AG04449 (cell line): ENCODE data around the gene CALN1.
"Not testable (repeated sequence)": the region's sequence is repeated elsewhere in the genome, so short reads cannot be mapped to it uniquely, and the experiment has no call there.

Source experiments
- CTCF ChIA-PET: fragments of 350-600 bp; formaldehyde crosslinking; extraction: SDS; loops from one replicate; lab custom pipeline; 2021; ENCODE audit warnings: antibody characterized with exemption; lab: Yijun Ruan, JAX
- POLR2A ChIA-PET: fragments of 400-600, 350-600 bp; formaldehyde crosslinking; extraction: SDS; loops from one replicate; lab custom pipeline; 2020; ENCODE audit warnings: antibody characterized with exemption, inconsistent platforms; lab: Yijun Ruan, JAX
- DNase-seq: peaks from one replicate; pipeline ENCODE4 v3.0.0-alpha.2; 2010; ENCODE audit warnings: low read depth, low spot score
- H3K4me3 ChIP-seq: 2 replicates; pipeline ENCODE4 v1.5.1; 2011; ENCODE audit warnings: low read depth, mild to moderate bottlenecking, control low read depth, low read length
- CTCF ChIP-seq: IDR thresholded peaks from one replicate; pipeline ENCODE4 v1.5.1; 2011; ENCODE audit warnings: mild to moderate bottlenecking, moderate library complexity, low read length, control low read depth, inconsistent platforms; ENCODE audit not compliant: insufficient read depth; ENCODE audit errors: missing control alignments

CALN1 gene

GRCh38 chr7:72077786-72078185, 334.4 kb downstream of the CALN1 start:
- POLR2A ChIA-PET = no interaction called here
- H3K4me3 ChIP-seq = no peak overlapping the region
- DNase-seq = no peak
- CTCF ChIA-PET = no interaction called here
- no peak for TF ChIP-seq CTCF

GRCh38 chr7:72072901-72073300, 339.2 kb downstream of the CALN1 start:
- ChIA-PET POLR2A (no interaction called here), CTCF (no interaction called here)
- DNase-seq = no peak
- H3K4me3 ChIP-seq = no peak overlapping the region
- TF ChIP-seq CTCF = no peak

- H3K4me3 ChIP-seq = no peak overlapping the region
- no peak for TF ChIP-seq CTCF
- no peak for DNase-seq
- ChIA-PET CTCF (no interaction called here), POLR2A (no interaction called here)
Observed at GRCh38 chr7:72069263-72069662, 342.9 kb downstream of the CALN1 start.

- CTCF ChIA-PET, H3K4me3 ChIP-seq, DNase-seq, POLR2A ChIA-PET: not testable (repeated sequence)
Observed at GRCh38 chr7:72065764-72066163, 346.4 kb downstream of the CALN1 start.

- no peak overlapping the region for H3K4me3 ChIP-seq
- no peak for TF ChIP-seq CTCF
- no peak for DNase-seq
- ChIA-PET POLR2A (no interaction called here), CTCF (no interaction called here)
Observed at GRCh38 chr7:72064916-72065315, 347.2 kb downstream of the CALN1 start.

GRCh38 chr7:72063330-72063729, 348.8 kb downstream of the CALN1 start:
- ChIA-PET POLR2A (no interaction called here), CTCF (no interaction called here)
- no peak overlapping the region for H3K4me3 ChIP-seq
- TF ChIP-seq CTCF = no peak
- no peak for DNase-seq

- H3K4me3 ChIP-seq = no peak overlapping the region
- ChIA-PET POLR2A (no interaction called here), CTCF (no interaction called here)
- no peak for DNase-seq
- no peak for TF ChIP-seq CTCF
Observed at GRCh38 chr7:72062666-72063065, 349.5 kb downstream of the CALN1 start.
